ENCODE data around the gene REN. TPM values are rescaled to one million over a fixed set of nuclear protein-coding genes. Genes with fewer than 3 reads are reported as not detected.

REN gene
- total and polyA plus RNA-seq, 9 of the 15 experiments (the other 6 are each of a cell fraction or from before 2014, with no cell fraction given) = 1.7 to 9.9 (median 3.1) TPM

GRCh38 chr1:204151552-204152309, 14.4 kb downstream of the REN start, which contains the start of gene ETNK2 (continued):
- TF ChIP-seq, protein P1, sequence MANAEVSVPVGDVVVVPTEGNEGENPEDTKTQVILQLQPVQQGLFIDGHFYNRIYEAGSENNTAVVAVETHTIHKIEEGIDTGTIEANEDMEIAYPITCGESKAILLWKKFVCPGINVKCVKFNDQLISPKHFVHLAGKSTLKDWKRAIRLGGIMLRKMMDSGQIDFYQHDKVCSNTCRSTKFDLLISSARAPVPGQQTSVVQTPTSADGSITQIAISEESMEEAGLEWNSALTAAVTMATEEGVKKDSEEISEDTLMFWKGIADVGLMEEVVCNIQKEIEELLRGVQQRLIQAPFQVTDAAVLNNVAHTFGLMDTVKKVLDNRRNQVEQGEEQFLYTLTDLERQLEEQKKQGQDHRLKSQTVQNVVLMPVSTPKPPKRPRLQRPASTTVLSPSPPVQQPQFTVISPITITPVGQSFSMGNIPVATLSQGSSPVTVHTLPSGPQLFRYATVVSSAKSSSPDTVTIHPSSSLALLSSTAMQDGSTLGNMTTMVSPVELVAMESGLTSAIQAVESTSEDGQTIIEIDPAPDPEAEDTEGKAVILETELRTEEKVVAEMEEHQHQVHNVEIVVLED (CRISPR knock-in tag; IDR thresholded peaks at IDR 0.05) = no peak
- TF ChIP-seq ARID2 (IDR thresholded peaks at IDR 0.05) (no peak), NELFE (IDR thresholded peaks at IDR 0.05; ENCODE audit: insufficient read depth, insufficient read length) (no peak), FOXM1 (IDR thresholded peaks at IDR 0.05; ENCODE audit: low read depth) (no peak), FOXM1 (CRISPR knock-in tag; IDR thresholded peaks at IDR 0.05; ENCODE audit: low read depth) (no peak), CGGBP1 (CRISPR knock-in tag; IDR thresholded peaks at IDR 0.05) (no peak), KDM1A (IDR thresholded peaks at IDR 0.05) (no peak), DNMT1 (IDR thresholded peaks at IDR 0.05) (no peak), CEBPG (CRISPR knock-in tag; IDR thresholded peaks at IDR 0.05) (no peak), CEBPG (tag; conservative IDR thresholded peaks at IDR 0.05 in 1 of 2, IDR thresholded peaks at IDR 0.05 in 1 of 2) (peak in 1 of 2 experiments; percentile 62; a peak in 2 of 4 replicates), PTTG1 (tag; IDR thresholded peaks at IDR 0.05; ENCODE audit: low read depth) (no peak), ZNF764 (CRISPR knock-in tag; IDR thresholded peaks at IDR 0.05; ENCODE audit: low read depth) (no peak), ZNF174 (CRISPR knock-in tag; IDR thresholded peaks at IDR 0.05) (no peak), ZBTB2 (IDR thresholded peaks at IDR 0.05) (no peak), TEAD2 (tag; IDR thresholded peaks at IDR 0.05) (no peak)

Data from K562 (cell line).